Osteoblast (primary cell): ENCODE results near the gene PDCD7. TPM values are rescaled to one million over a fixed set of nuclear protein-coding genes. Genes with fewer than 3 reads are reported as not detected.
A peak's percentile ranks its signal among the peaks of the same experiment; 100 is the strongest.

Experiments used
- DNase-seq: peaks from one replicate; pipeline ENCODE4 v3.0.0; 2011; ENCODE audit warnings: low spot score, mixed read lengths; ENCODE audit not compliant: insufficient read length; ENCODE audit errors: missing footprints
- H2AFZ ChIP-seq: 2 replicates; pipeline ENCODE4 v1.6.0; 2011; ENCODE audit warnings: mild to moderate bottlenecking, low read length
- H3K27ac ChIP-seq: 2 replicates; pipeline ENCODE4 v1.5.1; 2011; ENCODE audit warnings: mild to moderate bottlenecking, low read depth, low read length, moderate library complexity
- H3K27me3 ChIP-seq: 2 replicates; pipeline ENCODE4 v1.6.0; 2012; ENCODE audit warnings: mild to moderate bottlenecking, control low read depth, inconsistent platforms, low read length, moderate library complexity; ENCODE audit not compliant: insufficient read depth
- H3K36me3 ChIP-seq: 2 replicates; pipeline ENCODE4 v1.5.1; 2011; ENCODE audit warnings: mild to moderate bottlenecking, low read length, control low read depth, moderate library complexity; ENCODE audit not compliant: insufficient read depth
- H3K4me1 ChIP-seq: 2 replicates; pipeline ENCODE4 v1.5.1; 2011; ENCODE audit warnings: mild to moderate bottlenecking, low read length, control low read depth, moderate library complexity; ENCODE audit not compliant: insufficient read depth
- H3K4me2 ChIP-seq: 2 replicates; pipeline ENCODE4 v1.6.0; 2011; ENCODE audit warnings: mild to moderate bottlenecking, low read length; ENCODE audit not compliant: insufficient read depth
- H3K4me3 ChIP-seq: fragments of 200-600 bp; sonication (generic); 3 replicates; pipeline ENCODE4 v1.5.1; 2012; ENCODE audit warnings: mild to moderate bottlenecking, low read length, inconsistent platforms; ENCODE audit not compliant: insufficient read depth
- H3K79me2 ChIP-seq: 2 replicates; pipeline ENCODE4 v1.6.0; 2012; ENCODE audit warnings: mild to moderate bottlenecking, low read length, control low read depth, inconsistent platforms; ENCODE audit not compliant: insufficient read depth
- H3K9me3 ChIP-seq: 2 replicates; pipeline ENCODE4 v1.5.1; 2011; ENCODE audit warnings: low read depth, low read length, control low read depth
- H4K20me1 ChIP-seq: 2 replicates; pipeline ENCODE4 v1.6.0; 2012; ENCODE audit warnings: mild to moderate bottlenecking, low read length, control low read depth; ENCODE audit not compliant: insufficient read depth
- CTCF ChIP-seq: IDR thresholded peaks from 2 replicates; pipeline ENCODE4 v1.5.1; 2011; ENCODE audit warnings: mild to moderate bottlenecking, low read depth, low read length, moderate library complexity; ENCODE audit errors: extremely low read depth
- total RNA-seq: library from RNA; depleted of rRNA; stranded (reverse); fragments of >200 nt; gene quantifications from 2 replicates; pipeline ENCODE4 v1.2.3, GENCODE V29; 2012

PDCD7 gene
- total RNA-seq, 1 donor, result 19.5 TPM

GRCh38 chr15:65099336-65099735, 34.3 kb downstream of the PDCD7 start:
- H3K79me2 ChIP-seq, result no peaks in the 10 kb centered on the region
- no peak overlapping the region for H3K27ac ChIP-seq
- H3K27me3 ChIP-seq, result no peaks in the 10 kb centered on the region
- H3K36me3 ChIP-seq, result peaks cover 41% of the 10 kb centered on the region
- H4K20me1 ChIP-seq, result no peaks in the 10 kb centered on the region
- DNase-seq, result no peak
- no peaks in the 10 kb centered on the region for H3K9me3 ChIP-seq
- H3K4me3 ChIP-seq, result no peak overlapping the region
- no peaks in the 10 kb centered on the region for H3K4me1 ChIP-seq
- no peak overlapping the region for H2AFZ ChIP-seq
- no peak overlapping the region for H3K4me2 ChIP-seq
- TF ChIP-seq CTCF, result no peak

- Histone ChIP-seq H4K20me1 (no peaks in the 10 kb centered on the region), H3K4me2 (no peak overlapping the region), H3K27ac (no peak overlapping the region)
Measured at GRCh38 chr15:65097651-65098263, 35.9 kb downstream of the PDCD7 start.

GRCh38 chr15:65096481-65097385, 36.9 kb downstream of the PDCD7 start:
- peak; percentile 62 for DNase-seq
- H3K4me1 ChIP-seq, result no peaks in the 10 kb centered on the region
- H3K27me3 ChIP-seq, result no peaks in the 10 kb centered on the region

More at GRCh38 chr15:65097651-65098263, 35.9 kb downstream of the PDCD7 start:
- Histone ChIP-seq H3K4me1 (no peaks in the 10 kb centered on the region), H3K27me3 (no peaks in the 10 kb centered on the region), H3K36me3 (peaks cover 36% of the 10 kb centered on the region), H3K79me2 (no peaks in the 10 kb centered on the region), H3K9me3 (no peaks in the 10 kb centered on the region), H3K4me3 (no peak overlapping the region), H2AFZ (no peak overlapping the region)
- TF ChIP-seq CTCF, result no peak
- no peak for DNase-seq

More at GRCh38 chr15:65096481-65097385, 36.9 kb downstream of the PDCD7 start:
- Histone ChIP-seq H3K4me3 (no peak overlapping the region), H3K79me2 (no peaks in the 10 kb centered on the region), H3K9me3 (no peaks in the 10 kb centered on the region), H3K36me3 (peaks cover 32% of the 10 kb centered on the region), H4K20me1 (no peaks in the 10 kb centered on the region), H2AFZ (no peak overlapping the region), H3K27ac (no peak overlapping the region), H3K4me2 (no peak overlapping the region)
- TF ChIP-seq CTCF, result no peak
